ENCODE data around the gene ZBTB34.

Gene ZBTB34

DNA sequence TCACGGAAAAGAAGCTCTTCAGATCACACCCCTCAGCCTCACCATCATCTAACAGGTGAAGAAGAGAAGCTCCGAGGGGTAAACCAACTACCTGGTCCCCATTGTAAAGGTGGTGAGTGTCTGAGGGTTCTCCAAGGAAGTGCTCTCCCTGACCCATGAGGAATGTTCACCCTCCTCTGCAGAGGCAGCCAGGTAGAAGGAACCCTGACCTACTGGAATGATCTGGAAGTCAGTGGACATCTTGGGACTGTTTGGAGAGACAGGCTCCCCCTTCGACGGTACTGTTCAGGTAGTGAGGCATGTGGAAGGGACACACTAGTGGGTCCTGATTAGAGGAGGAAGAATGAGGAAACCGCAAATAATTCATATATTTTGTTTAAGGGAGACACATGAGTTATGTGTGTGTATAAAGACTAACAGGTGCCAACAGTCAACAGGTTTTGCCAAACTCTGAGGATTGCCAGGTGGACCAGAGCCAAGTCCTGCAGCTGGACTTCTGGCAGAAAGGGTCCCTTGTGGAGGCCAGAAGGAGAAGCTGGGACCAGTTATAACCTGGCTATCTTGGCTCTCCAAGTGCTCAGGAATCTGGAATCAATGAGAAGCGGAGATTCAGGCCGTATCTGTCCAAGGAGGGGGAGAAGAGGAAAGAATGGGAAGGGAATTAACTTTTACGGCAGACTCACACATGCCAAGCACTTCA is 3.0 kb upstream of the ZBTB34 start:
- Mint-ChIP-seq H3K27me3 (peaks cover 27% of the 10 kb centered on the region), H3K4me1 (peaks cover 11% of the 10 kb centered on the region), H3K36me3 (no peaks in the 10 kb centered on the region), H3K4me3 (no peak overlapping the region), H3K9me3 (no peaks in the 10 kb centered on the region), H3K27ac (no peak overlapping the region)
- ATAC-seq: no peak

- Mint-ChIP-seq H3K36me3 (no peaks in the 10 kb centered on the region), H3K27me3 (peaks cover 10% of the 10 kb centered on the region), H3K4me1 (peaks cover 19% of the 10 kb centered on the region), H3K27ac (peak overlapping the region; percentile 89), H3K9me3 (no peaks in the 10 kb centered on the region), H3K4me3 (peak overlapping the region; percentile 85)
- ATAC-seq: no peak
Observed at GRCh38 chr9:126859111-126859510, 1.3 kb upstream of the ZBTB34 start.

DNA sequence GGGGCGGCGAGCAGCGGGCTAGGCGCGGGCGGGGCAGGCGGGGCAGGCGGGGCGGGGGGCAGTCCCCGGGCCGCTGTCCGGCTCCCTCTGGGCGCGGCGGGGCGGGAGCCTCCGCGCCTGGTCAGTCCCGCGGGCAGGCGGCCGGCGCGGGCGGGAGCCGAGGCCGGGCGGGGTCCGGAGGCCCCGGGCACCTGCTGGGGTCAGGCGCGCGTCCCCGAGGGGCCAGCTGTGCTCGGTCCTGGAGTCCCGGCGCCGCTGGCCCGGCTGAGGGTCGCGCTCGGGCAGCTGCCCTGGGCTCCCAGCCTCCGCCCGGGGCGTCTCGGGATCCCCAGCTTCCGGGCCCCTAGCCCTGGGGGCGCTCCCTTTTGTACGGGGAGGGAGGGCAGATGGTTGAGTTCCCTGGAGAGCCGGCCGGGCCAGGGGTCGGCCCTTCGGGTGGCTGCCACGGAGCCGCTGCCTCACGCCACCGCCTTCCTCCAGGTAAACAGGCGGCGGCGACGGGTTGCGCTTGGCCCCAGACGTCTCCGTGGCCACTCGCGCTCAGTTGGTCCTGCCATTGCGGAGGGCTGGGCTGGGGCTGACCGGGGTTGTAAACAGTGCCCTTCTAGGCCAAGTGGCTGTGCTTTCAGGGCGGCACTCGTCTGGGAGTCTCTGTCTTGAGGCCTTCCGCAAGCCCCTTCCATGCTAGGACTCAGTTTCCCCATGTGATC is 473 bp downstream of the ZBTB34 start:
- ATAC-seq: peak; percentile 45
- H3K27me3 Mint-ChIP-seq: no peaks in the 10 kb centered on the region
- H3K27ac Mint-ChIP-seq: peak overlapping the region; percentile 89

GRCh38 chr9:126861707-126862103 is 1.3 kb downstream of the ZBTB34 start:
- peak overlapping the region; percentile 30 for H3K27ac Mint-ChIP-seq
- no peaks in the 10 kb centered on the region for H3K27me3 Mint-ChIP-seq
- no peaks in the 10 kb centered on the region for H3K9me3 Mint-ChIP-seq
- peaks cover 18% of the 10 kb centered on the region for H3K36me3 Mint-ChIP-seq
- no peak for ATAC-seq
- peak overlapping the region; percentile 78 for H3K4me3 Mint-ChIP-seq
- peaks cover 35% of the 10 kb centered on the region for H3K4me1 Mint-ChIP-seq

More for the DNA sequence above, 473 bp downstream of the ZBTB34 start:
- Mint-ChIP-seq H3K36me3 (peaks cover 10% of the 10 kb centered on the region), H3K4me3 (peak overlapping the region; percentile 78), H3K9me3 (no peaks in the 10 kb centered on the region), H3K4me1 (peaks cover 27% of the 10 kb centered on the region)

- Mint-ChIP-seq H3K4me3 (peak overlapping the region; percentile 78), H3K4me1 (peaks cover 40% of the 10 kb centered on the region), H3K27me3 (no peaks in the 10 kb centered on the region), H3K36me3 (peaks cover 24% of the 10 kb centered on the region), H3K9me3 (no peaks in the 10 kb centered on the region), H3K27ac (peak overlapping the region; percentile 30)
- ATAC-seq: no peak
Observed at GRCh38 chr9:126862104-126862761, 1.8 kb downstream of the ZBTB34 start.

DNA sequence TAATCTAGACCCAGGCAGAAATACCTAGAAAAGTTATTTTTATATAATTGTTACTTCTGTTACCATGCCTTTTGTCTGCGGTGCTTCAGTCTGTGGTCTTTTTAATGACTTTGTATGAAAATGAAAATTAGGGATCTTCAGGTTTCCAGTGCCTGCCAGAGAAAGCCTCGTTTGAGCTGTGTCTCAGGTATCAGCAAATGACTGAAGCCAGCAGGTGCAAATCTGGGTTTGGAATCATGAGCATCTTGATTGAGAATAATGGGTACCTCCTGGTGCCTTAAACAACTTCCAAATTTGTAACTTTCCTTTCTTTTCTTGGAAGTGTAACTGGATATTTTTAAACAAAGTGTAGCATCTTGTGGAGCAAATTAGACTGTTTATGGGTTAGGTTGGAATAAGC is 4.3 kb downstream of the ZBTB34 start:
- Mint-ChIP-seq H3K4me1 (peaks cover 57% of the 10 kb centered on the region), H3K9me3 (no peaks in the 10 kb centered on the region), H3K27ac (no peak overlapping the region), H3K4me3 (no peak overlapping the region), H3K36me3 (peaks cover 46% of the 10 kb centered on the region), H3K27me3 (no peaks in the 10 kb centered on the region)
- no peak for ATAC-seq

- Mint-ChIP-seq H3K4me3 (no peak overlapping the region), H3K9me3 (no peaks in the 10 kb centered on the region), H3K27ac (no peak overlapping the region), H3K4me1 (peaks cover 49% of the 10 kb centered on the region), H3K36me3 (peaks cover 46% of the 10 kb centered on the region), H3K27me3 (no peaks in the 10 kb centered on the region)
- ATAC-seq: no peak
Observed at GRCh38 chr9:126869368-126869767, 8.9 kb downstream of the ZBTB34 start.

- Mint-ChIP-seq H3K27ac (no peak overlapping the region), H3K4me1 (peaks cover 42% of the 10 kb centered on the region), H3K9me3 (no peaks in the 10 kb centered on the region), H3K4me3 (no peak overlapping the region), H3K27me3 (no peaks in the 10 kb centered on the region), H3K36me3 (peaks cover 25% of the 10 kb centered on the region)
- peak; percentile 39 for ATAC-seq
Observed at GRCh38 chr9:126872516-126872915, 12.1 kb downstream of the ZBTB34 start.

- H3K27ac Mint-ChIP-seq: peak overlapping the region; percentile 5
- H3K9me3 Mint-ChIP-seq: no peaks in the 10 kb centered on the region
- H3K4me1 Mint-ChIP-seq: peaks cover 27% of the 10 kb centered on the region
- H3K4me3 Mint-ChIP-seq: no peak overlapping the region
- H3K36me3 Mint-ChIP-seq: peaks cover 15% of the 10 kb centered on the region
- no peak for ATAC-seq
- no peaks in the 10 kb centered on the region for H3K27me3 Mint-ChIP-seq
Observed at GRCh38 chr9:126874546-126875314, 14.3 kb downstream of the ZBTB34 start.

DNA sequence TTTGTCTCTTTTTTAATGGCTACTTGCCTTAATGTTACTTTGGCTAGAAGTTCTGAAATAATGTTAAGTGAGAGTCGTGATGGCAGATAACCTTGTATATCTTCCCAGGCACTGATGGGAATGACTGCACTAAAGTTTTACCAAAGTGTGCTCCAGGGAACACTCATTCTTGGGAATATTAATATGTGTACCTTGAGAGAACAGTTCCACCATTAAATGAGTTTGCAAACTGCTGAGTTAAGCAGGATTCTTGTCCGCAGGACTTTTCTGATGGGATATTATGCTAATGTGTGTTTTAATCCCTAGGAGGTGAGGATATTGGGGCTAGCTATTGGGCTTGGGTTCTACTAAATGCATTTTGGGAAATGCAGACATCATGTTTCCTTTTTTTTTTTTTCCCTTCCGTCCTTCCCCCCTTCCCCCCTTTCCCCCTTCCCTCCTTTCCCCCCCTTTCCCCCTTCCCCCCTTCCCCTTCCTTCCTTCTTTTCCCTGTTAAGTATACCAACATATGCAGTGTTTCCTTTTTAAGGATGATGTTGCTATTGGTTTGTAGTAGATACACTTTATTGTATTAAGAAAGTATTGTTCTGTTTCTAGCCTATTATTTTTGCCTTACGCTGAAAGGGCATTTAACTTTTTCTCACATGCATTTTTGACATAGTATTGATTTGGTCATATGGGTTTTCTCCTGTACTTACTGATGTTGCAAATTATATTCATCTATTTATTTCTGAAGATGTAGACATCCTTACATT is 15.5 kb downstream of the ZBTB34 start:
- ATAC-seq: no peak
- H3K9me3 Mint-ChIP-seq: no peaks in the 10 kb centered on the region
- H3K4me1 Mint-ChIP-seq: peaks cover 27% of the 10 kb centered on the region
- H3K27ac Mint-ChIP-seq: no peak overlapping the region
- H3K4me3 Mint-ChIP-seq: no peak overlapping the region
- H3K27me3 Mint-ChIP-seq: no peaks in the 10 kb centered on the region
- peaks cover 25% of the 10 kb centered on the region for H3K36me3 Mint-ChIP-seq

- no peaks in the 10 kb centered on the region for H3K27me3 Mint-ChIP-seq
- no peak for ATAC-seq
- H3K4me3 Mint-ChIP-seq: no peak overlapping the region
- peaks cover 25% of the 10 kb centered on the region for H3K36me3 Mint-ChIP-seq
- H3K27ac Mint-ChIP-seq: no peak overlapping the region
- H3K9me3 Mint-ChIP-seq: no peaks in the 10 kb centered on the region
- peaks cover 27% of the 10 kb centered on the region for H3K4me1 Mint-ChIP-seq
Observed at GRCh38 chr9:126876531-126876930, 16.1 kb downstream of the ZBTB34 start.

DNA sequence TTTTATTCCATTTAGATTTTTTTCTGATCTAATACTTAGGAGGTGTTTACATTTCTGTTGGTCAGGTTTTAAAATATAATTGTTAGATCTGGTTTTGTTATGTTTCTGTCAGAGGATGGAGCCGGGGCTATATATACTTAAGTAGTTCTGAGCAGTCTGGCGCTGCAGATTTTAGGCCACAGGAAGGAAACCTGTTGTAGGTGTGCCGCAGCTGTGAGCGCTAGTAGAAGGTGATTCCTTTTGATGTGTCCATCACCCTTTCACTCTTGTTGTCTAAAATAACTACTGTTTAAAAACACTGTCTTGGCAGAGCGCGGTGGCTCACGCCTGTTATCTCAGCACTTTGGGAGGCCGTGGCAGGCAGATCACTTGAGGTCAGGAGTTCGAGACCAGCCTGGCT is 17.0 kb downstream of the ZBTB34 start:
- Mint-ChIP-seq H3K4me1 (peaks cover 22% of the 10 kb centered on the region), H3K4me3 (no peak overlapping the region), H3K9me3 (no peaks in the 10 kb centered on the region), H3K36me3 (peaks cover 33% of the 10 kb centered on the region), H3K27me3 (no peaks in the 10 kb centered on the region), H3K27ac (no peak overlapping the region)
- ATAC-seq: no peak

DNA sequence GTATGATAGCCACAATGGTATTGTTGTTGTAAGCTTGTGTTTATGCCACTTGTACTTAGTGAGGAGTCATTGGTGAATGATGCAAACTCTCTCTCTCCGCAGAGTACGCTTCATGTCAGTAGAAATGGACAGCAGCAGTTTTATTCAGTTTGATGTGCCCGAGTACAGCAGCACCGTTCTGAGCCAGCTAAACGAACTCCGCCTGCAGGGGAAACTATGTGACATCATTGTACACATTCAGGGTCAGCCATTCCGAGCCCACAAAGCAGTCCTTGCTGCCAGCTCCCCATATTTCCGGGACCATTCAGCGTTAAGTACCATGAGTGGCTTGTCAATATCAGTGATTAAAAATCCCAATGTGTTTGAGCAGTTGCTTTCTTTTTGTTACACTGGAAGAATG is 18.8 kb downstream of the ZBTB34 start:
- no peak for ATAC-seq
- Mint-ChIP-seq H3K27ac (no peak overlapping the region), H3K36me3 (peaks cover 33% of the 10 kb centered on the region), H3K27me3 (no peaks in the 10 kb centered on the region), H3K9me3 (no peaks in the 10 kb centered on the region), H3K4me3 (no peak overlapping the region), H3K4me1 (peaks cover 16% of the 10 kb centered on the region)

- Mint-ChIP-seq H3K27me3 (no peaks in the 10 kb centered on the region), H3K27ac (no peak overlapping the region), H3K9me3 (no peaks in the 10 kb centered on the region), H3K4me1 (peaks cover 9% of the 10 kb centered on the region), H3K4me3 (no peak overlapping the region), H3K36me3 (peaks cover 28% of the 10 kb centered on the region)
- ATAC-seq: no peak
Observed at GRCh38 chr9:126880226-126880946, 19.9 kb downstream of the ZBTB34 start.

Data from stimulated activated memory B cell treated with anti-CD40 and anti-IgM and Interleukin-4, amounts not matched to agents 10 μg/mL and 1 μg/mL and 100 μg/mL, for 72 hours (primary cell).